Measurements from ENCODE around the gene LPP. TPM values are rescaled to one million over a fixed set of nuclear protein-coding genes. Genes with fewer than 3 reads are reported as not detected.
A peak's percentile ranks its signal among the peaks of the same experiment; 100 is the strongest.

The LPP gene
- polyA plus RNA-seq, 3 donors: 14.1 to 23.2 (median 15.3) TPM

GRCh38 chr3:188690064-188690463, 536.1 kb downstream of the LPP start:
- H3K9me3 Mint-ChIP-seq: peaks cover 0 to 4% (median 3%) of the 10 kb centered on the region in 7 donors
- H3K4me3 Mint-ChIP-seq: no peak overlapping the region
- no peaks in the 10 kb centered on the region for H3K27me3 ChIP-seq (ENCODE audit: control insufficient read depth in 2 of 2, insufficient read depth in 2 of 2, low read length in 2 of 2)
- H3K9me3 ChIP-seq (replicated peaks in 1 of 2; ENCODE audit: control insufficient read depth in 1 of 2, insufficient read depth in 1 of 2, low read length in 2 of 2): no peaks in the 10 kb centered on the region
- TF ChIP-seq CTCF (IDR thresholded peaks at IDR 0.05): no peak
- peaks cover 66% of the 10 kb centered on the region in 2 donors for H3K4me1 ChIP-seq (ENCODE audit: control insufficient read depth in 1 of 2, insufficient read depth in 2 of 2, low read length in 2 of 2)
- peaks cover 4% of the 10 kb centered on the region for H3K79me2 ChIP-seq (ENCODE audit: insufficient read depth, low read length)
- 98% methylated on average over 5 of the region's 5 CpGs for WGBS (ENCODE audit: insufficient coverage)
- DNase-seq: no peak
- H3K27me3 Mint-ChIP-seq (ENCODE audit: low read depth in 3 of 3): peaks cover 0 to 3% (median 0%) of the 10 kb centered on the region in 3 donors
- H2AFZ ChIP-seq (ENCODE audit: insufficient read depth, low read depth, low read length, poor library complexity, severe bottlenecking): no peak overlapping the region
- peaks cover 5 to 10% of the 10 kb centered on the region in 2 donors for H3K36me3 Mint-ChIP-seq
- H3K36me3 ChIP-seq (replicated peaks in 1 of 2; ENCODE audit: control insufficient read depth in 1 of 2, insufficient read depth in 2 of 2, low read length in 2 of 2): no peaks in the 10 kb centered on the region
- no peak overlapping the region for H3K9ac ChIP-seq (ENCODE audit: insufficient read depth, low read length, poor library complexity, severe bottlenecking)
- H3K4me1 Mint-ChIP-seq: peaks cover 76% of the 10 kb centered on the region
- no peaks in the 10 kb centered on the region for H4K20me1 ChIP-seq (ENCODE audit: insufficient read depth, low read length)
- no peak overlapping the region for H3K4me3 ChIP-seq (replicated peaks in 1 of 3; ENCODE audit: low read depth in 2 of 3, low read length in 3 of 3)
- intact Hi-C loops (cut with micrococcal nuclease): loop anchor here in 1 of 2 donors (5.0 kb wide), 1 partner anchor 262 kb away; no protein-coding TSS in a partner anchor
- peak overlapping the region in 1 of 2 donors; percentile 82 for H3K27ac ChIP-seq (ENCODE audit: low read depth in 1 of 2, low read length in 2 of 2)
- no peak overlapping the region for H3K4me2 ChIP-seq (replicated peaks; ENCODE audit: extremely low read depth, low read length, poor library complexity, severe bottlenecking)
- peak overlapping the region; percentile 94 to 99 (median 96) for H3K27ac Mint-ChIP-seq

GRCh38 chr3:188691004-188691403, 537.0 kb downstream of the LPP start:
- Histone ChIP-seq H3K27ac (ENCODE audit: low read depth in 1 of 2, low read length in 2 of 2) (peak overlapping the region in 1 of 2 donors; percentile 82), H3K4me3 (replicated peaks in 1 of 3; ENCODE audit: low read depth in 2 of 3, low read length in 3 of 3) (no peak overlapping the region), H3K4me1 (ENCODE audit: control insufficient read depth in 1 of 2, insufficient read depth in 2 of 2, low read length in 2 of 2) (peaks cover 61 to 62% of the 10 kb centered on the region in 2 donors), H3K9me3 (replicated peaks in 1 of 2; ENCODE audit: control insufficient read depth in 1 of 2, insufficient read depth in 1 of 2, low read length in 2 of 2) (no peaks in the 10 kb centered on the region), H3K27me3 (ENCODE audit: control insufficient read depth in 2 of 2, insufficient read depth in 2 of 2, low read length in 2 of 2) (no peaks in the 10 kb centered on the region), H3K36me3 (replicated peaks in 1 of 2; ENCODE audit: control insufficient read depth in 1 of 2, insufficient read depth in 2 of 2, low read length in 2 of 2) (no peaks in the 10 kb centered on the region), H3K9ac (ENCODE audit: insufficient read depth, low read length, poor library complexity, severe bottlenecking) (no peak overlapping the region), H4K20me1 (ENCODE audit: insufficient read depth, low read length) (no peaks in the 10 kb centered on the region), H3K79me2 (ENCODE audit: insufficient read depth, low read length) (peaks cover 4% of the 10 kb centered on the region), H2AFZ (ENCODE audit: insufficient read depth, low read depth, low read length, poor library complexity, severe bottlenecking) (no peak overlapping the region), H3K4me2 (replicated peaks; ENCODE audit: extremely low read depth, low read length, poor library complexity, severe bottlenecking) (no peak overlapping the region)
- Mint-ChIP-seq H3K4me3 (no peak overlapping the region), H3K4me1 (peaks cover 74% of the 10 kb centered on the region), H3K27ac (no peak overlapping the region), H3K9me3 (peaks cover 0 to 3% (median 0%) of the 10 kb centered on the region in 7 donors), H3K36me3 (peaks cover 2 to 6% of the 10 kb centered on the region in 2 donors), H3K27me3 (ENCODE audit: low read depth in 3 of 3) (peaks cover 0 to 3% (median 0%) of the 10 kb centered on the region in 3 donors)
- DNase-seq: no peak
- no peak for TF ChIP-seq CTCF (IDR thresholded peaks at IDR 0.05)
- intact Hi-C loops (cut with micrococcal nuclease): loop anchor here in 1 of 2 donors (5.0 kb wide), 1 partner anchor 261 kb away; no protein-coding TSS in a partner anchor
- no CpG with 5 or more reads among the region's 1 CpG for WGBS (ENCODE audit: insufficient coverage)

Data from CD14-positive monocyte (primary cell).